ENCODE measurements around the gene SPECC1L.

Gene SPECC1L

GRCh38 chr22:24402460-24403192 is 132.0 kb downstream of the SPECC1L start:
- peak; percentile 94 for DNase-seq (ENCODE audit: low read depth)

GRCh38 chr22:24403346-24403745 is 132.7 kb downstream of the SPECC1L start:
- no peak for DNase-seq (ENCODE audit: low read depth)

GRCh38 chr22:24404561-24405275 is 134.1 kb downstream of the SPECC1L start:
- no peak for DNase-seq (ENCODE audit: low read depth)

GRCh38 chr22:24405631-24406321 is 135.1 kb downstream of the SPECC1L start:
- no peak for DNase-seq (ENCODE audit: low read depth)

- DNase-seq (ENCODE audit: low read depth): no peak
Observed at GRCh38 chr22:24406322-24407277, 136.0 kb downstream of the SPECC1L start.

GRCh38 chr22:24407278-24407665 is 136.6 kb downstream of the SPECC1L start:
- DNase-seq (ENCODE audit: low read depth): no peak

- DNase-seq (ENCODE audit: low read depth): no peak
Observed at GRCh38 chr22:24407884-24408283, 137.3 kb downstream of the SPECC1L start.

GRCh38 chr22:24408630-24409029 is 138.0 kb downstream of the SPECC1L start:
- no peak for DNase-seq (ENCODE audit: low read depth)

- no peak for DNase-seq (ENCODE audit: low read depth)
Observed at GRCh38 chr22:24409707-24410106, 139.1 kb downstream of the SPECC1L start.

GRCh38 chr22:24410110-24410856 is 139.7 kb downstream of the SPECC1L start:
- peak; percentile 59 for DNase-seq (ENCODE audit: low read depth)

GRCh38 chr22:24411256-24412004 is 140.8 kb downstream of the SPECC1L start:
- DNase-seq (ENCODE audit: low read depth): no peak

GRCh38 chr22:24412274-24412673 is 141.6 kb downstream of the SPECC1L start:
- no peak for DNase-seq (ENCODE audit: low read depth)

GRCh38 chr22:24413271-24413670 is 142.6 kb downstream of the SPECC1L start:
- no peak for DNase-seq (ENCODE audit: low read depth)

- no peak for DNase-seq (ENCODE audit: low read depth)
Observed at GRCh38 chr22:24413736-24414385, 143.2 kb downstream of the SPECC1L start.

GRCh38 chr22:24414523-24414922 is 143.9 kb downstream of the SPECC1L start:
- no peak for DNase-seq (ENCODE audit: low read depth)

- no peak for DNase-seq (ENCODE audit: low read depth)
Observed at GRCh38 chr22:24414984-24415945, 144.6 kb downstream of the SPECC1L start.

- DNase-seq (ENCODE audit: low read depth): no peak
Observed at GRCh38 chr22:24416095-24416494, 145.5 kb downstream of the SPECC1L start.

- no peak for DNase-seq (ENCODE audit: low read depth)
Observed at GRCh38 chr22:24416611-24417010, 146.0 kb downstream of the SPECC1L start.

- DNase-seq (ENCODE audit: low read depth): no peak
Observed at GRCh38 chr22:24417200-24417599, 146.6 kb downstream of the SPECC1L start.

Measured in ELR (cell line).